Adrenal gland (tissue), 5 donors: Measurements from ENCODE around the gene SLC24A5.

Experiments used
- POLR2A ChIP-seq, 2 donors: fragments of 450-650 bp; IDR thresholded peaks; one replicate each; pipeline ENCODE4 v1.6.1; 2017; ENCODE audit warnings: antibody characterized with exemption in 2 of 2, mild to moderate bottlenecking in 2 of 2, moderate library complexity in 1 of 2
- TF ChIP-seq, protein P1 (sequence below), 6 experiments: fragments of 450-650 bp in 4 of 6; fragments of 200-600 bp in 2 of 6; sonication (generic) in 1 of 6; IDR thresholded peaks; 1 replicate in 5 of 6; 2 replicates in 1 of 6; pipeline versions ENCODE4 v1.5.1 to v1.8.0; 2016 to 2021; ENCODE audit warnings: antibody characterized with exemption in 6 of 6, mild to moderate bottlenecking in 2 of 6, moderate library complexity in 1 of 6
- donor health status: DM: no; HTN: no; CAD: no.

DNA sequence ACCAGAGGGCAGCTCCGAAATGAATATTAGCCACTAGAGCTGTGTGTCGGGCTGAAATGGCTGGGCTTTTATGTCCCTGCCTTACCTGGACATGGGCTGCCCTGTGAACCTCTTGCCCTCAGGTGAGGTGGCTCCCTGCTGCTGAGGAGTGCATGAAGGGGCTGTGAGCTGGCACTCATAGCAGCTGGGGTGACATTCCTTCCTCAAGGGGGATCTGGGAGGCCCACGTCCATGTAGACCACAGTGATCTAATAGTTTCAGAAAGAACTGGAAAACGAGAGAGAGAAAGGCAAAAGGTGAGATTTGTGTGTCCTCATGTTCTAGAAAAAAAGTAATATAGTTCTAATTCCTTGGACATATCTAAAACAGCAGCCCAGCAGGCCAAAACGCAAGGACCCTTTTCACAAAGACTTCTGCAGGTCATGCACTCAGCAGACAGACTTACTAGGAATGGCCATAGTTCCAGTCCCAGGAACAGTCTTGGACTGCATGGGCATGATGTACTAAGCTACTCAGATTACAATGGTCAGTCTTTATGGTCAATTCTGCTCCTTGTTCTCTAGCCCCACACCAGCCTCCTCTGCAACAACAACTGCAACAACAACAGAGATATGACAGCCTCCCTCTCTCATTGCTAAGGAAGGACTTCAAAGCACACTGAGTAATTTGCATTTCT, 10.8 kb upstream of the SLC24A5 start:
- TF ChIP-seq, protein P1, sequence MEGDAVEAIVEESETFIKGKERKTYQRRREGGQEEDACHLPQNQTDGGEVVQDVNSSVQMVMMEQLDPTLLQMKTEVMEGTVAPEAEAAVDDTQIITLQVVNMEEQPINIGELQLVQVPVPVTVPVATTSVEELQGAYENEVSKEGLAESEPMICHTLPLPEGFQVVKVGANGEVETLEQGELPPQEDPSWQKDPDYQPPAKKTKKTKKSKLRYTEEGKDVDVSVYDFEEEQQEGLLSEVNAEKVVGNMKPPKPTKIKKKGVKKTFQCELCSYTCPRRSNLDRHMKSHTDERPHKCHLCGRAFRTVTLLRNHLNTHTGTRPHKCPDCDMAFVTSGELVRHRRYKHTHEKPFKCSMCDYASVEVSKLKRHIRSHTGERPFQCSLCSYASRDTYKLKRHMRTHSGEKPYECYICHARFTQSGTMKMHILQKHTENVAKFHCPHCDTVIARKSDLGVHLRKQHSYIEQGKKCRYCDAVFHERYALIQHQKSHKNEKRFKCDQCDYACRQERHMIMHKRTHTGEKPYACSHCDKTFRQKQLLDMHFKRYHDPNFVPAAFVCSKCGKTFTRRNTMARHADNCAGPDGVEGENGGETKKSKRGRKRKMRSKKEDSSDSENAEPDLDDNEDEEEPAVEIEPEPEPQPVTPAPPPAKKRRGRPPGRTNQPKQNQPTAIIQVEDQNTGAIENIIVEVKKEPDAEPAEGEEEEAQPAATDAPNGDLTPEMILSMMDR (IDR thresholded peaks at IDR 0.05), result no peak
- no peak for TF ChIP-seq POLR2A (IDR thresholded peaks at IDR 0.05)
